ENCODE results near the gene TNFRSF8.

TNFRSF8 gene

GRCh38 chr1:12021616-12022015 is 41.5 kb upstream of the TNFRSF8 start:
- FAIRE-seq: no peak
- no peak for DNase-seq (ENCODE audit: insufficient read length, low spot score)
- no peak for TF ChIP-seq CTCF (IDR thresholded peaks at IDR 0.05; ENCODE audit: insufficient read depth, missing control alignments)

- FAIRE-seq (no peak), DNase-seq (ENCODE audit: insufficient read length, low spot score) (no peak)
- no peak for TF ChIP-seq CTCF (IDR thresholded peaks at IDR 0.05; ENCODE audit: insufficient read depth, missing control alignments)
Observed at GRCh38 chr1:12022036-12022435, 41.1 kb upstream of the TNFRSF8 start.

GRCh38 chr1:12026586-12026985 is 36.5 kb upstream of the TNFRSF8 start:
- no peak for TF ChIP-seq CTCF (IDR thresholded peaks at IDR 0.05; ENCODE audit: insufficient read depth, missing control alignments)

GRCh38 chr1:12028248-12028647 is 34.9 kb upstream of the TNFRSF8 start:
- DNase-seq (ENCODE audit: insufficient read length, low spot score) (no peak), FAIRE-seq (no peak)
- TF ChIP-seq CTCF (IDR thresholded peaks at IDR 0.05; ENCODE audit: insufficient read depth, missing control alignments): no peak

More at GRCh38 chr1:12026586-12026985, 36.5 kb upstream of the TNFRSF8 start:
- DNase-seq (ENCODE audit: insufficient read length, low spot score) (no peak), FAIRE-seq (no peak)

GRCh38 chr1:12028957-12029511 is 34.1 kb upstream of the TNFRSF8 start:
- no peak for DNase-seq (ENCODE audit: insufficient read length, low spot score)
- FAIRE-seq: no peak
- no peak for TF ChIP-seq CTCF (IDR thresholded peaks at IDR 0.05; ENCODE audit: insufficient read depth, missing control alignments)

GRCh38 chr1:12029720-12030339 is 33.3 kb upstream of the TNFRSF8 start:
- no peak for DNase-seq (ENCODE audit: insufficient read length, low spot score)
- no peak for TF ChIP-seq CTCF (IDR thresholded peaks at IDR 0.05; ENCODE audit: insufficient read depth, missing control alignments)

More at GRCh38 chr1:12029720-12030339, 33.3 kb upstream of the TNFRSF8 start:
- FAIRE-seq: no peak

Data from D721Med (cell line).